WI38 (cell line): Measurements from ENCODE around the gene RNF225.

Source experiments
- H3K4me3 ChIP-seq: 2 replicates; pipeline ENCODE4 v1.5.1; 2011; ENCODE audit warnings: low read depth, mild to moderate bottlenecking, control low read depth, low read length
- TF ChIP-seq, protein P1 (sequence below): IDR thresholded peaks from 2 replicates; pipeline ENCODE4 v1.5.1; 2012; ENCODE audit warnings: low read depth, mild to moderate bottlenecking, control low read depth, low read length

RNF225 gene

GRCh38 chr19:58387338-58388174 lies 7.9 kb upstream of the RNF225 start:
- TF ChIP-seq, protein P1, sequence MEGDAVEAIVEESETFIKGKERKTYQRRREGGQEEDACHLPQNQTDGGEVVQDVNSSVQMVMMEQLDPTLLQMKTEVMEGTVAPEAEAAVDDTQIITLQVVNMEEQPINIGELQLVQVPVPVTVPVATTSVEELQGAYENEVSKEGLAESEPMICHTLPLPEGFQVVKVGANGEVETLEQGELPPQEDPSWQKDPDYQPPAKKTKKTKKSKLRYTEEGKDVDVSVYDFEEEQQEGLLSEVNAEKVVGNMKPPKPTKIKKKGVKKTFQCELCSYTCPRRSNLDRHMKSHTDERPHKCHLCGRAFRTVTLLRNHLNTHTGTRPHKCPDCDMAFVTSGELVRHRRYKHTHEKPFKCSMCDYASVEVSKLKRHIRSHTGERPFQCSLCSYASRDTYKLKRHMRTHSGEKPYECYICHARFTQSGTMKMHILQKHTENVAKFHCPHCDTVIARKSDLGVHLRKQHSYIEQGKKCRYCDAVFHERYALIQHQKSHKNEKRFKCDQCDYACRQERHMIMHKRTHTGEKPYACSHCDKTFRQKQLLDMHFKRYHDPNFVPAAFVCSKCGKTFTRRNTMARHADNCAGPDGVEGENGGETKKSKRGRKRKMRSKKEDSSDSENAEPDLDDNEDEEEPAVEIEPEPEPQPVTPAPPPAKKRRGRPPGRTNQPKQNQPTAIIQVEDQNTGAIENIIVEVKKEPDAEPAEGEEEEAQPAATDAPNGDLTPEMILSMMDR = no peak
- H3K4me3 ChIP-seq = peak overlapping the region; percentile 97

DNA sequence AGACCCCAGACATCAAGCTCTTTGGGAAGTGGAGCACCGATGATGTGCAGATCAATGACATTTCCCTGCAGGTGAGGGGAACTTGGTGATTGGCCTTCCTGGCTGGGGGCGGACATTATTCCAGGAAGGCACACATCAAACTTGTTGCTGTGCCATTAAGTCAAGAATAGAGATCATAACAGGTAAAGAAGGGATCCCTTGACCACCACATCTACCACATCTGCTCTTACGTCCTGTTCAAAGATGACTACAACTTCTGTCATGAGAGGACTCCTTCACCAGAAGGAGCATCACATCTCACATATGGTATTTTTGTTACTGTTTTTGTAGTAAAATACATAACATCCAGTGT lies 7.3 kb upstream of the RNF225 start:
- H3K4me3 ChIP-seq = peak overlapping the region; percentile 97
- TF ChIP-seq, protein P1 = no peak

GRCh38 chr19:58392945-58393724 lies 2.3 kb upstream of the RNF225 start:
- TF ChIP-seq, protein P1 = no peak
- no peak overlapping the region for H3K4me3 ChIP-seq

DNA sequence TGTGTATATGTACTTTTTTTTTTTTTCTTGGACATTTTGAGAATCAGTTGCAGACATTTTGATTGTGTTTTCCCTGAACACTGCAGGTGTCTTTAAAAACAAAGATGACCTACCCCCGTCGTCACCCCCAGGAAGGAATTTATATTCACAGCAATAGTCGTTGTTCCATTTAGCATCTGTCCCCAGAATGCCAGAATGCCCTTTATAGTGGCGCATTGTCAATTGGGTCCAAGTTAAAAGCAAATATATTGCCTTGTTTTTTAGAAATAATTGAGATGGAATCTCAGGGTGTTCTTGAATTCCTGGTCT lies 1.8 kb upstream of the RNF225 start:
- no peak overlapping the region for H3K4me3 ChIP-seq
- TF ChIP-seq, protein P1 = no peak

DNA sequence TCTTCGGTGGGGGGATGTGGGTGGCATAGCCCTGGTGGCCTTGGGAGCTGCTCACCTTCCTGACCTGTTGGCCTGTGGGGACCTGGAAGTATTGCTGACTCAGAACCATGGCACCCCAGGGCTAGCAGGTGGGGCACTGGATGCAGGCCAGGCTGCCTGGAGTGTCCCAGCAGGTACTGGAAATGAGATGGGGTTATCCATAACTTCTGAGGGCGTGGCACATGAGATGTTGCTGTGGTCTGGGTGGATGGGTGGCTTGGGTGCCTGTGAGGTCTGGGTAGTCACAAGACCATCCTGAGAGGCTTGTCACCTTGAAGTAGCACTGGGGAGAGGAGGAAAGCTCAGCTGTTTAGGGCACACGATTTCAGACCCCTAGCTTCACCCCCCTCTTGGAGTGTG lies 636 bp upstream of the RNF225 start:
- TF ChIP-seq, protein P1 = no peak
- H3K4me3 ChIP-seq = no peak overlapping the region

- H3K4me3 ChIP-seq = no peak overlapping the region
- TF ChIP-seq, protein P1 = no peak
Observed at GRCh38 chr19:58395979-58396627, 647 bp downstream of the RNF225 start.
